Stimulated activated CD8-positive, alpha-beta memory T cell treated with anti-CD3 and anti-CD28 coated beads, Interleukin-7, amount 100 ng/mL, for 24 hours (primary cell): ENCODE measurements around the gene ZNF12.

ENCODE experiments used
- DNase-seq: peaks from one replicate; pipeline ENCODE4 v3.0.0-alpha.2; 2020; ENCODE audit warnings: low read depth

Gene ZNF12

DNA sequence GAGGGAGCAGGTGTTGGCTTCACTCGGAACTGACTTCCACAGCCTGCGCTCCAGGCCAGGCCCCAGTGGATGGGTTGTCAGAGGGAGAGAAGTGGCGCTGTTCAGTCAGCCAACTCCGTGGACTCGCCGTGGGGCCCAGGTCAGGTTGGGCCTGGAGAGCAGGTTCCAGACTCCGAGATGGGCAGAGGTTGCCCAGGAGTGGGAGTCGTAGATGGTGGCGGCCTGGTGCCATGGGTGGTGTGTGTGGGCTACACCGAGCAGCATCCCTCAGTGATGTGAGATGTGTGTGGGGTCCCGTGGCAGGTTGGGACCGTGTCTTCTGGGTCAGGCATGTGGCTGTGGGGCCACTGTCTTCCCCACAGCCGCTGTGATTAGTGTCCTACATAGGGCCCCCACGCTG, 59.2 kb downstream of the ZNF12 start:
- no peak for DNase-seq

DNA sequence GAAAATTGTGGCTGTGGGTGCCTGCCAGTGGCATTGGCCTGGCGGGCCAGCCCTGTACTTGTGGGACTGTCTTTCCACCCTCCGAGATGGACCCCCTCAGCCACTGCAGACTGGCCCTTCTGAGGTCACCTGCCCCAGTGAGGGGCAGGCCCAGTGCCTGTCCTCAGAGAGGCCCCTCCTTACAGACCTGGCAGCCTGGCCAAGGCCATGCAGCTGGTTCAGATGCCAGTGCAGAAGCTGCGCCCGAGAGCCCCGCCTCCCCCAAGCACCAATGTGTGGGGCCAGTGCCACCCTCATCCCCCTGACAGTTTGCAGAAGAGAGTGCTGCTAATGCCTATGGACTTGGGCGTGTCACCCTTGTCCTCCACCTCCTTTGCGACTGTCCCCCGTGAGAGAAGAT, 59.7 kb downstream of the ZNF12 start:
- no peak for DNase-seq

DNA sequence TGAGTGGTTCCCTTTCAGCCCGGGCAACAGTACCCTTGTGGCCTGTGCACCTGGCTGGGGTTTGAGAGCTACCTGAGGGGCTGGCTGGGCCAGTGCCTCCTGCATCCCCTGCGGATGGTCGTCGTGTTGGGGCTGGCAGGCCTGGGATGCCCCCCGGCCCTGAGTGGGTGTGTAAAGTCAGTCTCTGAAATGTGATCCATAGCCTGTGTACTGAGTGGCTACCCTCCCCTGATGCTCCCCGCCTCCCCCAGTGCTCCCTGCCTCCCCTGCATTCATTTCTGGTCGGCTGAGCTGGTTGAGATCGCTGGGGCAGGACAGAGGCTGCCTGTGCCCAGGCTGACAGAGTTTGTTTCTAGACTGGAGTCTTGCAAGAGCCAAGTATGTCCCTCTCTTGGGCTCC, 60.3 kb downstream of the ZNF12 start:
- DNase-seq = no peak

DNA sequence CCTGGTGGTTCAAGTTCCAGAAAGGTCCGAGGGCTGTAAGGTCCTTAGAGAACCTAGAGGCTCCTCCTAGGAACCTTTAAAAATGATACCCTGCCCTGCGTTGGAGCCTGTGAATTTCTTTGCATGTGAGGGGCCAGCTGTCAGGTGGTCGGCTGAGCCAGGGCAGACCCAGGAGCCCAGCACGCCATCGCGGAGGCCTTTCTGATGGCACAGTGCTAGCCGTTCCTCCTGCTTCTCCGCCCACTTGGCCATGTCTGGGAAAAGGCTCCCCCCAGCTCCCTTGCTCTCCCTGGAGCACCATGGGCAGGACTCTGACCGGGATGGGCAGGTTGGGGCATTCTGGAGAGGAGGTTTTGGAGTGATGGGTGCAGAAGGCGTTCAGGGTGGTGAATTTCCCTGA, 62.0 kb downstream of the ZNF12 start:
- no peak for DNase-seq

DNA sequence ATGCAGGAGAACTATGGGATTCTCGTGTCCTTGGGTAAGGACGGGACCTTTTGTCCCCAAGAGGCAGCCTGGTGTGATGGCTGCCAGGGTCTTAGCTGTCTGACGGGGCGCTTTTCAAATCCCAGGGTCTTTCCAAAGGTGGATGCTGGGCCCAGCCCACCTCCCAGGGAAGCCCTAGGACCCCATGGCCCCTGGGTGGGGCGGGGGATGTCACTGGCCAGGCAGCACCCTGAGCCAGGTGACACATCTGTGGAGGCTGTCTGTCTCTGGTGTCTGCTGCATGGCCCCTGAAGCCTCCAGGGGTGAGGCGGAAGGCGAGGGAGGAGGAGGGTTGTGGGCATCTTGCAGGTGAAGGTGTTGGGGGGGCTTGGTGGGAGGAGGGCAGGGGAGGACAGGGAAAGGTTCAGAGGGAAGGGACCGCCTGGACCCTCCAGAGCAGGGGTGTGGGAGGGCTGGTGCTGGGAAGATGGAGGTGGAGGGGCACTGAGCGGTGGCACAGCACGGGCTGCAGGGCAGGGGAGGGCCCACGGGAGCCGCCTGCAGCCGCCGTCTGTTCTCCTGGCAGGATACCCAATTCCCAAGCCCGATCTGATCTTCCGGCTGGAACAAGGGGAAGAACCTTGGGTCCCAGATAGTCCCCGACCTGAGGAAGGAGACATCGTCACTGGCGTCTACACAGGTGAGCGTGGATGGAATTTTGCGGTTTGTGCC, 62.7 kb downstream of the ZNF12 start:
- DNase-seq = no peak

DNA sequence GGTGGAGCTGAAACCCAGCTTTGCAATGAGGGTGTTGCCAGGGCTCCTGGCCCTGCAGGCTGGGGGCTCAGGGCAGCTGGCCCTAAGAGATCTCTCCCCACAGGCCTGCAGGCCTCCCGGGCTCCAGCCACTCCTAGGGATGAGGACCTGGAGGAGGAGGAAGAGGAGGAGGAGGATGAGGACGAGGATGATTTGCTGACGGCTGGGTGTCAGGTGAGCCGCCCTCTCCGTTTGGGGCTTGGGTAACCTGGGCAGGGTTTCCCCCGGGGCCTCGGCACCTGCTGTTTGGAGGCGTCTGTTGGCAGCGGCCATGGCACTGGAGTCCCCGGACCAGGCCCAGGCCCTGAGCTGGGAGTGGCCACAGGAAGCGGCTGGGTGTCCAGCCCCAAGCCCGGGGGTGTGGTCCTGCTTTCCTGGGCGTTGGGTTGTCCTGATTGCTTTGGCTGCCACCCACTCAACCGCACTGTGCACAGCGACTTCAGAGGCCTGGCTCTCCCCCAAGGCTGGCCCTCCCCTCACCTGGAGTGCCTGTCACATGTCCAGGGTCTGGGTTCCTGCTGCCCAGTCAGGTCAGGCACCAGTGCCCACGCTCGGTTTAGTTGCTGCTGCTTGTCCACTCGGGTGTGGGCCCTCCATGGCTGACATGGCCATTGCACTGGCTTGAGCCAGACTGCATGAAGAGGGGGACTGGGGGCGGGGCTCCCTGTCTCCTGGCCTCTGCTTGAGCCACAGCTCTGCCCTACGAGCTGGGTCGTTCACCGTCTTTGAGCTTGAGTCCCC, 63.7 kb downstream of the ZNF12 start:
- DNase-seq = no peak

DNA sequence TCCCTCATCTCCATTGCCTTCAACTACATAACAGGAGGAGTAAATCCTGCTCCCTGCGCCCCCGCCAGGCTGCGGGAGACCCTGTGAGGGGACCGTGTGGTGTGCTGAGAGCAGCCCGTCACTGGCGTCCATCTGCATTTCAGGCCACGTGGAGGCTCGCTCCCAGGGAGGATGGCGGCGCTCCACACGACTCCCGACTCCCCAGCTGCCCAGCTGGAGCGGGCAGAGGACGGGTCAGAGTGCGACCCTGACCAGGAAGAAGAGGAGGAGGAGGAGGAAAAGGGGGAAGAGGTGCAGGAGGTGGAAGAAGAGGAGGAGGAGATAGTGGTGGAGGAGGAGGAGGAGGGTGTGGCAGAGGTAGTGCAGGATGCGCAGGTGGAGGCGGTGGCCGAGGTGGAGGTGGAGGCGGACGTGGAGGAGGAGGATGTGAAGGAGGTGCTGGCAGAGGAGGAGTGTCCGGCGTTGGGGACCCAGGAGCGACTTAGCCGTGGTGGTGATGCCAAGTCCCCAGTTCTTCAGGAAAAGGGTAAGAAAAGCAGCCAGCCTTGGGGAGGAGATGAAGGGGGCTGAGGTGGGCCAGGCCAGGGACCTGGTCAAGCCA, 64.4 kb downstream of the ZNF12 start:
- no peak for DNase-seq

DNA sequence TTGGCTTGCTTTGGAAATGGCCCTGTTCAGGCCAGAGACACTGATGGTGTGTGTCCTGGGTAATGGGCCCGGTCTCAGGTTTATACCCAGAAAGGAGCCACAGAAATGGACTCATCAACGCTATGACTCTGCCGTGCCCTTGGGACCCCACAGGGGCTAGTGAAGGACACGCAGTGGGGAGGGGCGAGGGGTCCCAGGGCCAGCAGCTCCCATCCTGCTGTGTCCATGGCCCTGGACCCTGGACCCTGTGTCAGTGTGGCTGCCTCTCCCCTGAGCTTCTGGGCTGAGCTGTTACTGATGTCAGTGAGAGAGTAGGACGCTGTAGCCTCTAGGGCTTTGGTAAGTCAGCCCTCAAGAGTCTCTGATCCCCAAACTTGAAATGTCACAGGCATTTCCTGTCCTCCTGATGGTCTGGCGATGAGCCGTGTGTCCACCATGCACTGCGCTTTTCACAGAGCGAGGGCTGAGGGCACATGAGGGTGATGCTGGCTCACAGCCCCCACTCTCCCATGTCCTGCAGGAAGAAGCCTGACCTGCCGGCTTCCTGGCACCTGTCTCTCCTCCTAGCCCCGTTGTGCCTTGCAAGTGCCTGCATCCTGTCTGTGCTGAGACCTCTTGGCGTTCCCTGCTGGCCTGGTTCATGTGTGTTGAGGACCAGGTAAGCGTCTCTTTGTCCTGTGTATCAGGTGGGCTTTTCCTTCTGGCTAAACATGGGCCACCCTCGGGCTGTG, 65.3 kb downstream of the ZNF12 start:
- DNase-seq = no peak

DNA sequence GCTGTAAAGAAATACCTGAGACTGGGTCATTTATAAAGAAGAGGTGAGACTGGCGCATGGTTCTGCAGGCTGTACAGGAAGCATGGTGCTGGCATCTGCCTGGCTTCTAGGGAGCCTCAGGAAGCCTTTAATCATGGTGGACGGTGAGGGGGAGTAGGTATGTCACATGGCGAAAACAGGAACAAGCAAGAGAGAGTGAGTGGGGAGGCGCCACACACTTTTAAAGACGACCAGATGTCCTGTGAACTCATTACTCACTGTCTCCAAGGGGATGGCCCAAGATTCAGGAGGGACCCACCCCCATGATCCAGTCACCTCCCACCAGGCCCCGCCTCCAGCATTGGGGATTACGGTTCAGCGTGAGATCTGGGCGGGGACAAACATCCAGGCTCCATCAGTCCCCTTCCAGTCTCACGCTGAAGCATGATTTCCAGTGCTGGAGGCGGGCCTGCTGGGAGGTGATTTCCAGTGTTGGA, 66.5 kb downstream of the ZNF12 start:
- no peak for DNase-seq

DNA sequence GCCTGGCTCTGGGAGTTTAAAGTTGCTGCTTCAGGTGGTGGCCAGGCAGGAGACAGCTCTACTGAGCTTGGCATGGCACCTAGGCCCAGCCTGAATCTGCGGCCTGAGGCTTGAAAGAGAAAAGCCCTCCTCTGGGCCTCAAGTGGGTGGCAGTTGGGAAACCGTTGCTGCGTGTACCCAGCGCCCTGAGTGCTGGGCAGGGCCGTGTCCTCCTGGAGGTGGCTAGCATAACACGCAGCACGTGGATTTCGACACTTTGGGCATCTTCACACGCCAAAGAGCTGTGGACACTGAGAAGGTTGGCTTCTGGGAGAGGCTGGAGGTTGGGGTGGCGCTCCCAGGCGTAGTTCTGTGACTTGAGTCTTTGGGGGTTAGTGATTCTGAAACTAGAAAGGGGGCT, 67.1 kb downstream of the ZNF12 start:
- no peak for DNase-seq

DNA sequence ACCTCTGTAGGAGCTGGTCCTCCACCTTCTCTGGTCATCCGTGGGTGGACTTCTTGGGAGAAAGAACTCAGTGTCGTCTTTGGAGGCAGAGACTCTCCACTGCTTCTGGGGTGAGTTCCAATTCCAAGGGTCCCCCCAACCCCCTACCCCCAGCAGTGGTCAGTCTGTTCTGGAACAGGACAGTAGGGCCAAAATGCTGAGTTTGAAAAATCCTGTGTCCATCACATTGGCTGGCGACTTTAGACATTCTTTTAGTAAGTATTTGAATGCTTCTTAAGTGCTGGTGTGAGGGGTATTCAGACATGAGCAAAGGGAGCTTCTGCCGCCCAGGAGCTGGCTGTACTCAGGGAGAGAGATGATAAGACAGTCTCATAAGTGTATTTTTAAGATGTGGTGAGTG, 67.7 kb downstream of the ZNF12 start:
- no peak for DNase-seq
